Caco-2 (cell line): ENCODE data around the gene GAP43. TPM values are rescaled to one million over a fixed set of nuclear protein-coding genes. Genes with fewer than 3 reads are reported as not detected.

Experiments used
- BruUV-seq: library from RNA; stranded (reverse); fragments of 400-500 nt; replicated peaks from 2 replicates; lab custom pipeline; 2021; lab: Mats Ljungman, UMichigan
- CTCF ChIA-PET: fragments of 300-600 bp; sonication (Branson Sonifier 250); formaldehyde crosslinking; loops from one replicate; lab custom pipeline; 2022; ENCODE audit warnings: antibody characterized with exemption; lab: Charles Lee
- POLR2A ChIA-PET: fragments of 300-600 bp; sonication (Branson Sonifier 250); formaldehyde crosslinking; loops from one replicate; lab custom pipeline; 2022; ENCODE audit warnings: antibody characterized with exemption; lab: Charles Lee
- DNase-seq, 2 experiments: peaks; one replicate each; pipeline versions ENCODE4 v3.0.0 to v3.0.0-alpha.2; 2020 to 2022
- H3K27me3 ChIP-seq: replicated peaks from 2 replicates; pipeline ENCODE4 v1.6.0; 2011; ENCODE audit warnings: low read length; ENCODE audit not compliant: control insufficient read depth, insufficient read depth
- H3K36me3 ChIP-seq: 2 replicates; pipeline ENCODE4 v1.5.1; 2011; ENCODE audit warnings: low read length; ENCODE audit not compliant: control insufficient read depth, insufficient read depth
- H3K4me1 ChIP-seq: fragments of 250-450 bp; sonication (Bioruptor Pico); 2 replicates; pipeline ENCODE4 v1.5.1; 2020; ENCODE audit warnings: mild to moderate bottlenecking
- H3K4me3 ChIP-seq: 2 replicates; pipeline ENCODE4 v1.5.1; 2011; ENCODE audit warnings: low read depth, mild to moderate bottlenecking, control low read depth, low read length
- H3K9me3 ChIP-seq: fragments of 250-450 bp; sonication (Bioruptor Pico); 2 replicates; pipeline ENCODE4 v1.5.1; 2020; ENCODE audit warnings: mild to moderate bottlenecking, moderate library complexity
- H3K27ac Mint-ChIP-seq: one replicate; pipeline ENCODE4 v1.8.0; 2022; ENCODE audit warnings: mixed read lengths; ENCODE audit not compliant: unreplicated experiment
- H3K27me3 Mint-ChIP-seq: one replicate; pipeline ENCODE4 v1.8.0; 2022; ENCODE audit warnings: mixed read lengths; ENCODE audit not compliant: insufficient read depth, unreplicated experiment
- H3K36me3 Mint-ChIP-seq: one replicate; pipeline ENCODE4 v1.8.0; 2022; ENCODE audit warnings: mild to moderate bottlenecking, mixed read lengths; ENCODE audit not compliant: insufficient read depth, unreplicated experiment
- H3K4me1 Mint-ChIP-seq: one replicate; pipeline ENCODE4 v1.8.0; 2022; ENCODE audit warnings: low read depth, mixed read lengths; ENCODE audit not compliant: unreplicated experiment
- H3K4me3 Mint-ChIP-seq: one replicate; pipeline ENCODE4 v1.8.0; 2022; ENCODE audit warnings: mild to moderate bottlenecking, moderate library complexity, mixed read lengths; ENCODE audit not compliant: unreplicated experiment
- H3K9me3 Mint-ChIP-seq: one replicate; pipeline ENCODE4 v1.8.0; 2022; ENCODE audit warnings: mixed read lengths; ENCODE audit not compliant: unreplicated experiment
- CTCF ChIP-seq, 2 experiments: fragments of 200-600 bp in 1 of 2; IDR thresholded peaks; 1 replicate in 1 of 2; 2 replicates in 1 of 2; pipeline versions ENCODE4 v1.5.1 to v1.8.0; 2011 to 2022; ENCODE audit warnings: antibody characterized with exemption in 1 of 2, control low read depth in 1 of 2, inconsistent platforms in 1 of 2, low read depth in 1 of 2, low read length in 1 of 2, mild to moderate bottlenecking in 1 of 2, moderate library complexity in 1 of 2; ENCODE audit not compliant: insufficient read depth in 1 of 2, severe bottlenecking in 1 of 2, unreplicated experiment in 1 of 2
- intact Hi-C: fragments of 100-400 bp; cut with micrococcal nuclease; formaldehyde crosslinking; loops from one replicate; pipeline ENCODE4 v1.10.0; 2022; ENCODE audit not compliant: unreplicated experiment
- total RNA-seq: library from RNA; stranded (reverse); gene quantifications from 2 replicates; pipeline ENCODE4 v1.2.3, GENCODE V29; 2022

GAP43 gene
- total RNA-seq, 1 experiment from 2014 or later, result not detected

- H3K36me3 ChIP-seq, result no peaks in the 10 kb centered on the region
- ChIA-PET POLR2A (no interaction called here), CTCF (no interaction called here)
- H3K9me3 Mint-ChIP-seq, result no peaks in the 10 kb centered on the region
- no peak for TF ChIP-seq CTCF (IDR thresholded peaks at IDR 0.05; ENCODE audit: insufficient read depth in 1 of 2, low read depth in 1 of 2, low read length in 1 of 2, severe bottlenecking in 1 of 2, unreplicated experiment in 1 of 2)
- intact Hi-C loops, result loop anchor here (2.0 to 10.0 kb wide), 4 partner anchors 33 to 865 kb away; no protein-coding TSS in a partner anchor
- H3K4me1 Mint-ChIP-seq, result no peaks in the 10 kb centered on the region
- no peaks in the 10 kb centered on the region for H3K9me3 ChIP-seq
- no peak overlapping the region for H3K4me3 ChIP-seq
- no peak overlapping the region for H3K27ac Mint-ChIP-seq
- H3K4me3 Mint-ChIP-seq, result no peak overlapping the region
- no peaks in the 10 kb centered on the region for H3K36me3 Mint-ChIP-seq
- no peaks in the 10 kb centered on the region for H3K4me1 ChIP-seq
- no TSS peak for BruUV-seq
- peaks cover 13% of the 10 kb centered on the region for H3K27me3 Mint-ChIP-seq
- H3K27me3 ChIP-seq, result no peaks in the 10 kb centered on the region
- no peak for DNase-seq
Observed at GRCh38 chr3:115691964-115692363, 68.7 kb downstream of the GAP43 start.

GRCh38 chr3:115692887-115693524 lies 69.7 kb downstream of the GAP43 start:
- POLR2A ChIA-PET, result no interaction called here
- H3K4me3 Mint-ChIP-seq, result no peak overlapping the region
- peaks cover 13% of the 10 kb centered on the region for H3K27me3 Mint-ChIP-seq
- no TSS peak for BruUV-seq
- no peaks in the 10 kb centered on the region for H3K4me1 Mint-ChIP-seq
- intact Hi-C loops, result loop anchor here (1.0 to 10.0 kb wide), 8 partner anchors 34 to 866 kb away; no protein-coding TSS in a partner anchor
- no peaks in the 10 kb centered on the region for H3K36me3 ChIP-seq
- TF ChIP-seq CTCF (IDR thresholded peaks at IDR 0.05; ENCODE audit: insufficient read depth in 1 of 2, low read depth in 1 of 2, low read length in 1 of 2, severe bottlenecking in 1 of 2, unreplicated experiment in 1 of 2), result peak; percentile 77 to 79
- H3K4me3 ChIP-seq, result no peak overlapping the region
- no peaks in the 10 kb centered on the region for H3K9me3 Mint-ChIP-seq
- CTCF ChIA-PET, result interaction anchor here (0.6 to 1.7 kb wide), 3 partner anchors 91 to 443 kb away, joined by 3 to 6 read pairs (median 3); no protein-coding TSS in a partner anchor
- no peaks in the 10 kb centered on the region for H3K9me3 ChIP-seq
- H3K27me3 ChIP-seq, result no peaks in the 10 kb centered on the region
- peak; percentile 73 to 84 for DNase-seq
- H3K36me3 Mint-ChIP-seq, result no peaks in the 10 kb centered on the region
- H3K27ac Mint-ChIP-seq, result no peak overlapping the region
- H3K4me1 ChIP-seq, result no peaks in the 10 kb centered on the region

- Mint-ChIP-seq H3K27me3 (peaks cover 8% of the 10 kb centered on the region), H3K4me1 (no peaks in the 10 kb centered on the region), H3K27ac (no peak overlapping the region), H3K36me3 (no peaks in the 10 kb centered on the region), H3K9me3 (no peaks in the 10 kb centered on the region), H3K4me3 (no peak overlapping the region)
- TF ChIP-seq CTCF (IDR thresholded peaks at IDR 0.05; ENCODE audit: insufficient read depth in 1 of 2, low read depth in 1 of 2, low read length in 1 of 2, severe bottlenecking in 1 of 2, unreplicated experiment in 1 of 2), result no peak
- intact Hi-C loops, result loop anchor here (1.0 to 10.0 kb wide), 8 partner anchors 35 to 867 kb away; no protein-coding TSS in a partner anchor
- ChIA-PET POLR2A (no interaction called here), CTCF (interaction anchor here (1.7 kb wide), 1 partner anchor 90 kb away, joined by 6 read pairs; no protein-coding TSS in a partner anchor)
- Histone ChIP-seq H3K4me3 (no peak overlapping the region), H3K4me1 (0 out of 2 replicates have a peak, but pooled peaks cover 5% of the 10 kb centered on the region), H3K27me3 (no peaks in the 10 kb centered on the region), H3K9me3 (no peaks in the 10 kb centered on the region), H3K36me3 (no peaks in the 10 kb centered on the region)
- DNase-seq, result no peak
- BruUV-seq, result no TSS peak
Observed at GRCh38 chr3:115693868-115694267, 70.6 kb downstream of the GAP43 start.
